ENCODE data around the gene MTUS2.

DNA sequence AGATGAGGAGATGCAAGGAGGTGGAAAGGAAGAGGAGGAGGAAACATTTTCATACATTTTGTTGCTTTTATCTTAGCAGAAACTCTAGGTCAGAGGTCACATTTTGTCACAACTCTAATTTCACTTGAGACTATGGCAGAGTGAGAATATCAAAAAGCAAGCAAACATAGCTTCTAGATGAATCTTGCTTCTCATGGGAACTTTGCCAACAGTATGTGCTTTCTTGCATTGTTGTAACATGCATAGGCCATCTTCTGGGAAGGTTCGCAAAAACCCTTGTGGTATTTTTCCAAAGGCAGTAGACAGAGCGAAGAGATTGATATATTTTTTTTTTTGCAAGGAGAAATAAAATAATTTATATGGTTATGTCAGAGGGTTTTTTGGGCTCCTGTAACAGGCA, 291.3 kb downstream of the MTUS2 start:
- no peak for TF ChIP-seq L3MBTL2 (conservative IDR thresholded peaks at IDR 0.05)
- TF ChIP-seq BHLHE40 (IDR thresholded peaks at IDR 0.05; ENCODE audit: borderline replicate concordance): no peak
- TF ChIP-seq FOXM1 (IDR thresholded peaks at IDR 0.05; ENCODE audit: borderline replicate concordance): no peak
- TF ChIP-seq FOXA1 (IDR thresholded peaks at IDR 0.05): no peak
- TF ChIP-seq ELF4 (IDR thresholded peaks at IDR 0.05): no peak

Data from HEK293T (cell line).